IMR-90 (cell line): ENCODE data around the gene PKM. TPM values are rescaled to one million over a fixed set of nuclear protein-coding genes. Genes with fewer than 3 reads are reported as not detected.

Source experiments
- ATAC-seq: fragments of 200-7000 bp; cut with Tn5 transposase; 2 replicates; pipeline ENCODE4 v1.9.1; 2020; ENCODE audit warnings: low read depth, mild to moderate bottlenecking, moderate library complexity
- BruUV-seq: library from RNA; stranded (reverse); fragments of 400-500 nt; replicated peaks from 2 replicates; lab custom pipeline; 2021; lab: Mats Ljungman, UMichigan
- CTCF ChIA-PET: fragments of 300-600 bp; formaldehyde crosslinking; extraction: SDS; loops from one replicate; lab custom pipeline; 2021; ENCODE audit warnings: antibody characterized with exemption; lab: Yijun Ruan, JAX
- POLR2A ChIA-PET: fragments of 300-600 bp; sonication (Branson Sonifier 250); formaldehyde crosslinking; loops from one replicate; lab custom pipeline; 2022; ENCODE audit warnings: antibody characterized with exemption; ENCODE audit not compliant: unreplicated experiment; lab: Charles Lee
- DNase-seq: peaks from one replicate; pipeline ENCODE4 v3.0.0; 2013
- H2AFZ ChIP-seq: replicated peaks from 2 replicates; pipeline ENCODE3; 2013; ENCODE audit warnings: low read length, mild to moderate bottlenecking; ENCODE audit not compliant: poor library complexity
- H2AK5ac ChIP-seq: 2 replicates; pipeline ENCODE4 v1.6.1; 2013; ENCODE audit warnings: low read depth, low read length, inconsistent platforms
- H2AK9ac ChIP-seq: replicated peaks from 2 replicates; pipeline ENCODE3; 2013; ENCODE audit warnings: mild to moderate bottlenecking, low read depth, low read length, moderate library complexity; ENCODE audit not compliant: poor library complexity
- H2BK120ac ChIP-seq: 2 replicates; pipeline ENCODE4 v1.6.1; 2013; ENCODE audit warnings: low read depth, low read length, inconsistent platforms
- H2BK15ac ChIP-seq: 3 replicates; pipeline ENCODE4 v1.6.1; 2013; ENCODE audit warnings: low read depth, low read length, inconsistent platforms
- H2BK20ac ChIP-seq: 2 replicates; pipeline ENCODE4 v1.6.1; 2013; ENCODE audit warnings: low read depth, mild to moderate bottlenecking, inconsistent platforms, low read length, moderate library complexity
- H2BK5ac ChIP-seq: 2 replicates; pipeline ENCODE4 v1.6.1; 2013; ENCODE audit warnings: mild to moderate bottlenecking, low read depth, low read length, inconsistent platforms; ENCODE audit not compliant: poor library complexity, severe bottlenecking
- H3K14ac ChIP-seq: replicated peaks from 2 replicates; pipeline ENCODE4 v1.6.1; 2013; ENCODE audit warnings: low read depth, low read length, inconsistent platforms
- H3K18ac ChIP-seq: 2 replicates; pipeline ENCODE4 v1.6.1; 2013; ENCODE audit warnings: low read depth, low read length, control low read depth
- H3K23ac ChIP-seq: 2 replicates; pipeline ENCODE4 v1.6.1; 2013; ENCODE audit warnings: low read depth, low read length, inconsistent platforms
- H3K27ac ChIP-seq: 2 replicates; pipeline ENCODE4 v1.5.1; 2013; ENCODE audit warnings: mild to moderate bottlenecking, control low read depth, low read length; ENCODE audit not compliant: insufficient read depth
- H3K27me3 ChIP-seq: 2 replicates; pipeline ENCODE4 v1.6.1; 2013; ENCODE audit warnings: low read length; ENCODE audit not compliant: control insufficient read depth, insufficient read depth
- H3K36me3 ChIP-seq: 2 replicates; pipeline ENCODE4 v1.6.1; 2013; ENCODE audit warnings: low read length, mixed read lengths; ENCODE audit not compliant: control insufficient read depth, insufficient read depth
- H3K4ac ChIP-seq: 2 replicates; pipeline ENCODE4 v1.6.1; 2013; ENCODE audit warnings: low read depth, low read length, inconsistent platforms
- H3K4me1 ChIP-seq: 2 replicates; pipeline ENCODE4 v1.6.1; 2013; ENCODE audit warnings: low read length, mixed read lengths; ENCODE audit not compliant: control insufficient read depth, insufficient read depth
- H3K4me2 ChIP-seq: 2 replicates; pipeline ENCODE4 v1.6.1; 2013; ENCODE audit warnings: low read depth, mild to moderate bottlenecking, control low read depth, low read length, moderate library complexity
- H3K4me3 ChIP-seq: 2 replicates; pipeline ENCODE4 v1.5.1; 2013; ENCODE audit warnings: low read depth, mild to moderate bottlenecking, control low read depth, low read length, moderate library complexity; ENCODE audit not compliant: insufficient read depth
- H3K56ac ChIP-seq: 2 replicates; pipeline ENCODE4 v1.6.1; 2013; ENCODE audit warnings: low read length, inconsistent platforms; ENCODE audit not compliant: insufficient read depth; ENCODE audit errors: extremely low read depth
- H3K79me1 ChIP-seq, 2 experiments: 2 replicates each; pipeline ENCODE4 v1.6.1; 2013; ENCODE audit warnings: low read length in 2 of 2, inconsistent platforms in 1 of 2, low read depth in 1 of 2
- H3K9ac ChIP-seq: 2 replicates; pipeline ENCODE4 v1.6.1; 2013; ENCODE audit warnings: low read depth, low read length, control low read depth
- H3K9me1 ChIP-seq: 2 replicates; pipeline ENCODE4 v1.6.1; 2013; ENCODE audit warnings: low read length, inconsistent platforms; ENCODE audit not compliant: insufficient read depth
- H3K9me3 ChIP-seq: 2 replicates; pipeline ENCODE4 v1.6.1; 2013; ENCODE audit warnings: low read length; ENCODE audit not compliant: control insufficient read depth, insufficient read depth
- H4K20me1 ChIP-seq: 2 replicates; pipeline ENCODE4 v1.6.1; 2013; ENCODE audit warnings: low read length, inconsistent platforms; ENCODE audit not compliant: insufficient read depth
- H4K5ac ChIP-seq: 2 replicates; pipeline ENCODE4 v1.6.1; 2013; ENCODE audit warnings: mild to moderate bottlenecking, low read depth, low read length, control low read depth
- H4K8ac ChIP-seq, 2 experiments: 2 replicates each; pipeline ENCODE4 v1.6.1; 2013; ENCODE audit warnings: low read depth in 2 of 2, low read length in 2 of 2, control low read depth in 1 of 2, inconsistent platforms in 1 of 2
- H4K91ac ChIP-seq: 2 replicates; pipeline ENCODE4 v1.6.1; 2013; ENCODE audit warnings: low read depth, low read length, inconsistent platforms; ENCODE audit not compliant: insufficient read depth
- BHLHE40 ChIP-seq: fragments of 150-350 bp; IDR thresholded peaks from 2 replicates; pipeline ENCODE4 v1.6.1; 2016; ENCODE audit warnings: mild to moderate bottlenecking, low read depth, low read length
- CEBPB ChIP-seq: IDR thresholded peaks from 2 replicates; pipeline ENCODE4 v1.6.1; 2012; ENCODE audit warnings: low read depth, low read length, improper control_type of control experiment
- CTCF ChIP-seq: conservative IDR thresholded peaks from 2 replicates; pipeline ENCODE4 v1.5.1; 2012; ENCODE audit warnings: mild to moderate bottlenecking, low read depth, low read length, improper control_type of control experiment
- ELK1 ChIP-seq: fragments of 150-350 bp; IDR thresholded peaks from 2 replicates; pipeline ENCODE4 v1.6.1; 2016; ENCODE audit warnings: low read depth, mild to moderate bottlenecking, low read length, moderate library complexity, borderline replicate concordance
- MAFK ChIP-seq: IDR thresholded peaks from 2 replicates; pipeline ENCODE4 v1.6.1; 2012; ENCODE audit warnings: low read depth, low read length, improper control_type of control experiment
- MAZ ChIP-seq: IDR thresholded peaks from 2 replicates; pipeline ENCODE4 v1.6.1; 2012; ENCODE audit warnings: low read depth, mild to moderate bottlenecking, low read length, improper control_type of control experiment, moderate library complexity, borderline replicate concordance
- MXI1 ChIP-seq: IDR thresholded peaks from 2 replicates; pipeline ENCODE4 v1.6.1; 2012; ENCODE audit warnings: low read depth, mild to moderate bottlenecking, low read length, moderate library complexity, borderline replicate concordance
- NFE2L2 ChIP-seq: fragments of 150-350 bp; IDR thresholded peaks from 2 replicates; pipeline ENCODE4 v1.6.1; 2016; ENCODE audit warnings: low read depth, mild to moderate bottlenecking, low read length
- POLR2A ChIP-seq: IDR thresholded peaks from 2 replicates; pipeline ENCODE4 v1.6.1; 2012; ENCODE audit warnings: mild to moderate bottlenecking, low read depth, low read length
- RAD21 ChIP-seq: IDR thresholded peaks from 2 replicates; pipeline ENCODE4 v1.6.1; 2012; ENCODE audit warnings: low read length, improper control_type of control experiment
- RCOR1 ChIP-seq: IDR thresholded peaks from 2 replicates; pipeline ENCODE4 v1.6.1; 2012; ENCODE audit warnings: mild to moderate bottlenecking, low read length, improper control_type of control experiment; ENCODE audit not compliant: insufficient replicate concordance
- RFX5 ChIP-seq: IDR thresholded peaks from 2 replicates; pipeline ENCODE4 v1.8.0; 2012; ENCODE audit warnings: low read depth, mild to moderate bottlenecking, low read length, moderate library complexity
- SMC3 ChIP-seq: fragments of 150-350 bp; IDR thresholded peaks from 2 replicates; pipeline ENCODE4 v1.6.1; 2016; ENCODE audit warnings: low read depth, mild to moderate bottlenecking, antibody characterized with exemption, low read length, moderate library complexity
- USF2 ChIP-seq: fragments of 150-350 bp; IDR thresholded peaks from 2 replicates; pipeline ENCODE4 v1.6.1; 2017; ENCODE audit warnings: mild to moderate bottlenecking, antibody characterized with exemption, low read length, low read depth
- WGBS, 2 experiments: methylation state at CpG; one replicate each; pipeline versions ENCODE4 v1.1.5 to v1.1.7; 2013; ENCODE audit warnings: missing lambda C conversion rate in 2 of 2; ENCODE audit not compliant: insufficient read length in 1 of 2; ENCODE audit errors: extremely low coverage in 2 of 2; 5-methylcytosine and 5-hydroxymethylcytosine counted together
- dilution Hi-C: fragments of 300-500 bp; cut with HindIII; formaldehyde crosslinking; loops from one replicate; pipeline ENCODE4 v1.14.3; 2018; ENCODE audit warnings: low sequenced_read_pairs; ENCODE audit not compliant: unreplicated experiment
- in situ Hi-C: fragments of 300-500 bp; cut with MboI; formaldehyde crosslinking; loops from 3 replicates; pipeline ENCODE4 v1.14.3; 2019; ENCODE audit warnings: low sequenced_read_pairs, inconsistent platforms, mixed read lengths
- intact Hi-C: fragments of 100-400 bp; cut with micrococcal nuclease; formaldehyde crosslinking; loops from 2 replicates; pipeline ENCODE4 v1.10.0; 2022
- polyA plus RNA-seq, 3 experiments: library from polyadenylated mRNA; depleted of rRNA; stranded (reverse); fragments of >200 nt; gene quantifications; 2 replicates each; pipeline ENCODE4 v1.2.3, GENCODE V29; 2012; ENCODE audit warnings: low replicate concordance in 1 of 3
- total RNA-seq: library from RNA; depleted of rRNA; stranded (reverse); fragments of >200 nt; gene quantifications from 2 replicates; pipeline ENCODE4 v1.2.3, GENCODE V29; 2012

PKM gene
- total and polyA plus RNA-seq, 2 of the 4 experiments (the other 2 are of a cell fraction): 2,219 to 3,859 TPM

GRCh38 chr15:72173401-72173800 is 57.6 kb downstream of the PKM start:
- no CpG with 5 or more reads among the region's 6 CpGs for WGBS, 2 experiments
- ATAC-seq (no peak), DNase-seq (no peak)
- Histone ChIP-seq H2AK9ac (no peak overlapping the region), H3K36me3 (no peaks in the 10 kb centered on the region), H3K18ac (no peak overlapping the region), H3K27ac (no peak overlapping the region), H2BK15ac (no peak overlapping the region), H3K23ac (no peak overlapping the region), H4K20me1 (no peaks in the 10 kb centered on the region), H3K4me1 (peaks cover 7% of the 10 kb centered on the region), H2AK5ac (no peak overlapping the region), H2BK120ac (no peak overlapping the region), H2BK5ac (no peak overlapping the region), H2AFZ (no peak overlapping the region), H4K8ac (no peak overlapping the region), H3K9me3 (no peaks in the 10 kb centered on the region), H3K9me1 (no peaks in the 10 kb centered on the region; the same call in 1 of the 2 replicates), H3K4me3 (no peak overlapping the region), H3K56ac (no peak overlapping the region), H3K4ac (no peak overlapping the region), H4K5ac (no peak overlapping the region), H4K91ac (no peak overlapping the region), H2BK20ac (no peak overlapping the region), H3K4me2 (no peak overlapping the region), H3K79me1 (no peaks in the 10 kb centered on the region), H3K9ac (no peak overlapping the region), H3K14ac (no peak overlapping the region), H3K27me3 (peaks cover 65% of the 10 kb centered on the region)
- dilution Hi-C loops: no loop called here
- BruUV-seq: no TSS peak
- ChIA-PET CTCF (no interaction called here), POLR2A (no interaction called here)
- intact Hi-C loops: no loop called here
- TF ChIP-seq RAD21 (no peak), BHLHE40 (no peak), NFE2L2 (no peak), SMC3 (no peak), RFX5 (no peak), ELK1 (no peak), CEBPB (no peak), CTCF (no peak), RCOR1 (no peak), POLR2A (no peak), USF2 (no peak), MAZ (no peak), MXI1 (no peak), MAFK (no peak)
- in situ Hi-C loops: no loop called here
